SK-N-SH treated with all-trans-retinoic acid at 6 μM for 48 hours (cell line): Measurements from ENCODE around the gene TET3.

ENCODE experiments used
- ATAC-seq: fragments of 200-7000 bp; cut with Tn5 transposase; 3 replicates; pipeline ENCODE4 v1.9.1; 2020; ENCODE audit warnings: mild to moderate bottlenecking, moderate library complexity
- BACH2 ChIP-seq: fragments of 250-450 bp; sonication (Bioruptor Pico); IDR thresholded peaks from 2 replicates; pipeline ENCODE4 v1.9.0; 2021; ENCODE audit warnings: mild to moderate bottlenecking, borderline replicate concordance
- ESRRG ChIP-seq: fragments of 250-450 bp; sonication (Bioruptor Pico); IDR thresholded peaks from 2 replicates; pipeline ENCODE4 v1.6.1; 2021; ENCODE audit warnings: mild to moderate bottlenecking
- ISL1 ChIP-seq: fragments of 250-450 bp; sonication (Bioruptor Pico); IDR thresholded peaks from 2 replicates; pipeline ENCODE4 v2.1.2; 2022; ENCODE audit warnings: mild to moderate bottlenecking, moderate library complexity
- OSR1 ChIP-seq: fragments of 250-450 bp; sonication (Bioruptor Pico); IDR thresholded peaks from 2 replicates; pipeline ENCODE4 v1.8.0; 2022; ENCODE audit warnings: moderate library complexity, mild to moderate bottlenecking, inconsistent platforms
- PPARA ChIP-seq: fragments of 250-450 bp; sonication (Bioruptor Pico); IDR thresholded peaks from 2 replicates; pipeline ENCODE4 v1.5.0; 2020; ENCODE audit warnings: mild to moderate bottlenecking, borderline replicate concordance
- RARB ChIP-seq: fragments of 250-450 bp; sonication (Bioruptor Pico); IDR thresholded peaks from 2 replicates; pipeline ENCODE4 v1.8.0; 2021; ENCODE audit warnings: mild to moderate bottlenecking, moderate library complexity
- SNAI2 ChIP-seq: fragments of 250-450 bp; sonication (Bioruptor Pico); IDR thresholded peaks from 2 replicates; pipeline ENCODE4 v1.5.0; 2020; ENCODE audit warnings: mild to moderate bottlenecking, moderate library complexity
- TCF4 ChIP-seq: fragments of 250-450 bp; sonication (Bioruptor Pico); IDR thresholded peaks from 2 replicates; pipeline ENCODE4 v1.8.0; 2021; ENCODE audit warnings: mild to moderate bottlenecking, moderate library complexity, borderline replicate concordance
- TOX ChIP-seq: fragments of 250-450 bp; sonication (Bioruptor Pico); IDR thresholded peaks from 2 replicates; pipeline ENCODE4 v1.8.0; 2021; ENCODE audit warnings: mild to moderate bottlenecking, moderate library complexity, borderline replicate concordance
- ZC3H10 ChIP-seq: fragments of 250-450 bp; sonication (Bioruptor Pico); IDR thresholded peaks from 2 replicates; pipeline ENCODE4 v1.5.1; 2021; ENCODE audit warnings: mild to moderate bottlenecking, moderate library complexity
- ZFP3 ChIP-seq: fragments of 250-450 bp; sonication (Bioruptor Pico); IDR thresholded peaks from 2 replicates; pipeline ENCODE4 v1.5.0; 2020; ENCODE audit warnings: mild to moderate bottlenecking, moderate library complexity
- ZFP30 ChIP-seq: fragments of 450-650 bp; formaldehyde crosslinking; IDR thresholded peaks from 2 replicates; pipeline ENCODE4 v1.5.0; 2022; ENCODE audit warnings: mild to moderate bottlenecking, moderate library complexity
- ZNF565 ChIP-seq: fragments of 450-650 bp; formaldehyde crosslinking; conservative IDR thresholded peaks from 2 replicates; pipeline ENCODE4 v1.5.0; 2020; ENCODE audit warnings: low read depth, mild to moderate bottlenecking, moderate library complexity
- ZNF70 ChIP-seq: fragments of 450-650 bp; formaldehyde crosslinking; IDR thresholded peaks from 2 replicates; pipeline ENCODE4 v1.5.0; 2020; ENCODE audit warnings: mild to moderate bottlenecking, moderate library complexity
- ZNF8 ChIP-seq: fragments of 450-650 bp; formaldehyde crosslinking; IDR thresholded peaks from 2 replicates; pipeline ENCODE4 v1.5.0; 2020; ENCODE audit warnings: mild to moderate bottlenecking, moderate library complexity
- TF ChIP-seq, protein P1 (sequence below): fragments of 250-450 bp; sonication (Bioruptor Pico); IDR thresholded peaks from 2 replicates; pipeline ENCODE4 v1.8.0; 2021; ENCODE audit warnings: low read depth, mild to moderate bottlenecking, moderate library complexity, borderline replicate concordance
- TF ChIP-seq, protein P2 (sequence below): fragments of 250-450 bp; sonication (Bioruptor Pico); IDR thresholded peaks from 2 replicates; pipeline ENCODE4 v1.5.1; 2020; ENCODE audit warnings: low read depth, mild to moderate bottlenecking, moderate library complexity
- TF ChIP-seq, protein P3 (sequence below): fragments of 250-450 bp; sonication (Bioruptor Pico); IDR thresholded peaks from 2 replicates; pipeline ENCODE4 v1.5.1; 2021; ENCODE audit warnings: mild to moderate bottlenecking, moderate library complexity
- TF ChIP-seq, protein P4 (sequence below): fragments of 250-450 bp; sonication (Bioruptor Pico); IDR thresholded peaks from 2 replicates; pipeline ENCODE4 v1.5.0; 2020; ENCODE audit warnings: mild to moderate bottlenecking, moderate library complexity
- TF ChIP-seq, protein P5 (sequence below): fragments of 250-450 bp; sonication (Bioruptor Pico); IDR thresholded peaks from 2 replicates; pipeline ENCODE4 v1.8.0; 2020; ENCODE audit warnings: mild to moderate bottlenecking, moderate library complexity, borderline replicate concordance

The TET3 gene

DNA sequence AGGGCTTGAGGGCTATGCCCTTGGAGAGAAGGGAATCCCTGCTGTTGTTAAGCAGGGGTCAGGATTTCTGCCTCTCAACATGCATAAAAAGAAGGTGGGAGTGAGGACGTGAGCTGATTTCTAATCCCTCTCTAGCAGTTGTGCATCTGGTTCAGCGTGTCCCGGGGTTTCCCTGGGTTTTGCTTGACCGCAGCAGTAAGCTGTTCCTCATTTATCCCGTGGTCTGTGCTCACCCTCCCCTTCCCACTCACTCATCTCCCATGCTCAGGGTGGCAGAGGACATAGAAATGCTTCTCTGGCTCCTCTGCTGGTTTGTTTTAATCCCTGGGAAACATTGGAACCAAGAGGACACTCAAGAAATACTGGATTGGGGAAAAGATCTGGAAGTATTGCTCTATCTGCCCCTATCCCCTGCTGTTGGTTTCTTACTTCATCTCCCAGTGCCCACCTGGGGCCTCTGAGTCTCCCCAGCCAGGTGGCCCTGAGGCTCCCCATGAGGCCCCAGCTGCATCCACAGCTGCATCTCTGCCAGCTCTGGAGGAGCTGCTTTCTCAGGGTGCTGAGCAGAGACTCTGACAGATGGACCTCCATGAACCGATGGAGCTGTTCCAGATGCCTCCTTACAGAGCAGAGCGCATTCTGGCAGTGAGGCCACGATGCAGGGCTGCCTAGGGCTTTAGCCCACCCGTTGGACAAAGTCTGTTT, 36.1 kb downstream of the TET3 start:
- ATAC-seq, result no peak
- TF ChIP-seq ZNF565 (no peak), ISL1 (no peak), ZNF70 (CRISPR knock-in tag) (no peak), OSR1 (no peak)
- TF ChIP-seq, protein P1, sequence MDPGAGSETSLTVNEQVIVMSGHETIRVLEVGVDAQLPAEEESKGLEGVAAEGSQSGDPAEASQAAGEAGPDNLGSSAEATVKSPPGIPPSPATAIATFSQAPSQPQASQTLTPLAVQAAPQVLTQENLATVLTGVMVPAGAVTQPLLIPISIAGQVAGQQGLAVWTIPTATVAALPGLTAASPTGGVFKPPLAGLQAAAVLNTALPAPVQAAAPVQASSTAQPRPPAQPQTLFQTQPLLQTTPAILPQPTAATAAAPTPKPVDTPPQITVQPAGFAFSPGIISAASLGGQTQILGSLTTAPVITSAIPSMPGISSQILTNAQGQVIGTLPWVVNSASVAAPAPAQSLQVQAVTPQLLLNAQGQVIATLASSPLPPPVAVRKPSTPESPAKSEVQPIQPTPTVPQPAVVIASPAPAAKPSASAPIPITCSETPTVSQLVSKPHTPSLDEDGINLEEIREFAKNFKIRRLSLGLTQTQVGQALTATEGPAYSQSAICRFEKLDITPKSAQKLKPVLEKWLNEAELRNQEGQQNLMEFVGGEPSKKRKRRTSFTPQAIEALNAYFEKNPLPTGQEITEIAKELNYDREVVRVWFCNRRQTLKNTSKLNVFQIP (CRISPR knock-in tag), result no peak

DNA sequence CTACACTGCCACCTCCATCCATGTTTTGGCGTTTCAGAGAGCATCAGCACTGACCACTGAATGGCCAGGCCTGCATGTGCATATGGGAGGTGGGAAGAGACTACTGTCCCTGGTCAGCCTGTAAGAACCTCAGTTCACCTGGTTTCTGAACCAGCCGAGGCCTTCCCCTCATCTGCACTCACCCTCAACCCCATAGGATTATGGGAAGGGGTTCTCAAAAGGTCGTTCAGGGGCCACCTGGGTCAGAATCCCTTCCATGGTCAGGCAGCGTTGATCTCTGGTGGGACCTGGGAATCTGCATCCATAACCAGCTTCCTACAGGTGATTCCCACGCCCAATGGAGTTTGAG, 36.7 kb downstream of the TET3 start:
- TF ChIP-seq ZC3H10 (CRISPR knock-in tag), result no peak
- TF ChIP-seq ISL1, result no peak
- TF ChIP-seq TOX (CRISPR knock-in tag), result no peak
- TF ChIP-seq, protein P2, sequence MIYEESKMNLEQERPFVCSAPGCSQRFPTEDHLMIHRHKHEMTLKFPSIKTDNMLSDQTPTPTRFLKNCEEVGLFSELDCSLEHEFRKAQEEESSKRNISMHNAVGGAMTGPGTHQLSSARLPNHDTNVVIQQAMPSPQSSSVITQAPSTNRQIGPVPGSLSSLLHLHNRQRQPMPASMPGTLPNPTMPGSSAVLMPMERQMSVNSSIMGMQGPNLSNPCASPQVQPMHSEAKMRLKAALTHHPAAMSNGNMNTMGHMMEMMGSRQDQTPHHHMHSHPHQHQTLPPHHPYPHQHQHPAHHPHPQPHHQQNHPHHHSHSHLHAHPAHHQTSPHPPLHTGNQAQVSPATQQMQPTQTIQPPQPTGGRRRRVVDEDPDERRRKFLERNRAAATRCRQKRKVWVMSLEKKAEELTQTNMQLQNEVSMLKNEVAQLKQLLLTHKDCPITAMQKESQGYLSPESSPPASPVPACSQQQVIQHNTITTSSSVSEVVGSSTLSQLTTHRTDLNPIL (CRISPR knock-in tag), result no peak
- TF ChIP-seq OSR1, result no peak
- no peak for TF ChIP-seq ZFP3
- no peak for TF ChIP-seq TCF4 (CRISPR knock-in tag)
- no peak for TF ChIP-seq ZNF565
- no peak for TF ChIP-seq SNAI2
- TF ChIP-seq ZNF8 (CRISPR knock-in tag), result no peak
- TF ChIP-seq RARB (CRISPR knock-in tag), result no peak
- TF ChIP-seq, all 23 proteins: peak for 0
- ATAC-seq, result no peak

DNA sequence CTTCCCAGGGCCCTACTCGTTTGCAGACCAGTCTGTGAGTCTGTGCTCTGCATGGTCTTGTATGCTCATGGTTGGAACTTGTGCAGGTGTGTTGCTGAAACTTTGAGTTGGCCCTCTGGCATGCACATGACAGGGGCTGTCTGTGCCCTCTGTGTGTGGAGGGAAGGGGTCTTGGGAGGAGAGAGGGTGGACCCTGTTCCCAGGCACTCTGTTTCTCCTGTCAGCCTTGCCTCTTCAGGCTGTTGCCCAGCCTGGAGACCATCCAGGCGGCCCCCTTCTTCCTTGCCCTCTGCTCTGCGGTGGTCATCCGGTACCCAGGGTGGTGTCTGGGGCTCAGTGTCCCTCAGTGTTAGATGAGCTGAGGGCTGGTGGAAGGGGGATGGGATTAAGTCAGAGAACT, 39.5 kb downstream of the TET3 start:
- TF ChIP-seq, protein P3, sequence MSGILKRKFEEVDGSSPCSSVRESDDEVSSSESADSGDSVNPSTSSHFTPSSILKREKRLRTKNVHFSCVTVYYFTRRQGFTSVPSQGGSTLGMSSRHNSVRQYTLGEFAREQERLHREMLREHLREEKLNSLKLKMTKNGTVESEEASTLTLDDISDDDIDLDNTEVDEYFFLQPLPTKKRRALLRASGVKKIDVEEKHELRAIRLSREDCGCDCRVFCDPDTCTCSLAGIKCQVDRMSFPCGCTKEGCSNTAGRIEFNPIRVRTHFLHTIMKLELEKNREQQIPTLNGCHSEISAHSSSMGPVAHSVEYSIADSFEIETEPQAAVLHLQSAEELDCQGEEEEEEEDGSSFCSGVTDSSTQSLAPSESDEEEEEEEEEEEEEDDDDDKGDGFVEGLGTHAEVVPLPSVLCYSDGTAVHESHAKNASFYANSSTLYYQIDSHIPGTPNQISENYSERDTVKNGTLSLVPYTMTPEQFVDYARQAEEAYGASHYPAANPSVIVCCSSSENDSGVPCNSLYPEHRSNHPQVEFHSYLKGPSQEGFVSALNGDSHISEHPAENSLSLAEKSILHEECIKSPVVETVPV (CRISPR knock-in tag), result no peak
- TF ChIP-seq RARB (CRISPR knock-in tag) (no peak), ZNF8 (CRISPR knock-in tag) (no peak), TCF4 (CRISPR knock-in tag) (no peak), ESRRG (CRISPR knock-in tag) (no peak), ISL1 (no peak), TOX (CRISPR knock-in tag) (no peak), ZNF70 (CRISPR knock-in tag) (no peak), ZFP30 (CRISPR knock-in tag) (no peak), ZNF565 (no peak), SNAI2 (no peak), ZFP3 (no peak), PPARA (no peak), OSR1 (no peak), ZC3H10 (CRISPR knock-in tag) (no peak), BACH2 (CRISPR knock-in tag) (no peak)
- TF ChIP-seq, protein P1 (CRISPR knock-in tag), result no peak
- TF ChIP-seq, protein P4, sequence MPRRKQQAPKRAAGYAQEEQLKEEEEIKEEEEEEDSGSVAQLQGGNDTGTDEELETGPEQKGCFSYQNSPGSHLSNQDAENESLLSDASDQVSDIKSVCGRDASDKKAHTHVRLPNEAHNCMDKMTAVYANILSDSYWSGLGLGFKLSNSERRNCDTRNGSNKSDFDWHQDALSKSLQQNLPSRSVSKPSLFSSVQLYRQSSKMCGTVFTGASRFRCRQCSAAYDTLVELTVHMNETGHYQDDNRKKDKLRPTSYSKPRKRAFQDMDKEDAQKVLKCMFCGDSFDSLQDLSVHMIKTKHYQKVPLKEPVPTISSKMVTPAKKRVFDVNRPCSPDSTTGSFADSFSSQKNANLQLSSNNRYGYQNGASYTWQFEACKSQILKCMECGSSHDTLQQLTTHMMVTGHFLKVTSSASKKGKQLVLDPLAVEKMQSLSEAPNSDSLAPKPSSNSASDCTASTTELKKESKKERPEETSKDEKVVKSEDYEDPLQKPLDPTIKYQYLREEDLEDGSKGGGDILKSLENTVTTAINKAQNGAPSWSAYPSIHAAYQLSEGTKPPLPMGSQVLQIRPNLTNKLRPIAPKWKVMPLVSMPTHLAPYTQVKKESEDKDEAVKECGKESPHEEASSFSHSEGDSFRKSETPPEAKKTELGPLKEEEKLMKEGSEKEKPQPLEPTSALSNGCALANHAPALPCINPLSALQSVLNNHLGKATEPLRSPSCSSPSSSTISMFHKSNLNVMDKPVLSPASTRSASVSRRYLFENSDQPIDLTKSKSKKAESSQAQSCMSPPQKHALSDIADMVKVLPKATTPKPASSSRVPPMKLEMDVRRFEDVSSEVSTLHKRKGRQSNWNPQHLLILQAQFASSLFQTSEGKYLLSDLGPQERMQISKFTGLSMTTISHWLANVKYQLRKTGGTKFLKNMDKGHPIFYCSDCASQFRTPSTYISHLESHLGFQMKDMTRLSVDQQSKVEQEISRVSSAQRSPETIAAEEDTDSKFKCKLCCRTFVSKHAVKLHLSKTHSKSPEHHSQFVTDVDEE (CRISPR knock-in tag), result no peak
- TF ChIP-seq, protein P2 (CRISPR knock-in tag), result no peak
- TF ChIP-seq, protein P5, sequence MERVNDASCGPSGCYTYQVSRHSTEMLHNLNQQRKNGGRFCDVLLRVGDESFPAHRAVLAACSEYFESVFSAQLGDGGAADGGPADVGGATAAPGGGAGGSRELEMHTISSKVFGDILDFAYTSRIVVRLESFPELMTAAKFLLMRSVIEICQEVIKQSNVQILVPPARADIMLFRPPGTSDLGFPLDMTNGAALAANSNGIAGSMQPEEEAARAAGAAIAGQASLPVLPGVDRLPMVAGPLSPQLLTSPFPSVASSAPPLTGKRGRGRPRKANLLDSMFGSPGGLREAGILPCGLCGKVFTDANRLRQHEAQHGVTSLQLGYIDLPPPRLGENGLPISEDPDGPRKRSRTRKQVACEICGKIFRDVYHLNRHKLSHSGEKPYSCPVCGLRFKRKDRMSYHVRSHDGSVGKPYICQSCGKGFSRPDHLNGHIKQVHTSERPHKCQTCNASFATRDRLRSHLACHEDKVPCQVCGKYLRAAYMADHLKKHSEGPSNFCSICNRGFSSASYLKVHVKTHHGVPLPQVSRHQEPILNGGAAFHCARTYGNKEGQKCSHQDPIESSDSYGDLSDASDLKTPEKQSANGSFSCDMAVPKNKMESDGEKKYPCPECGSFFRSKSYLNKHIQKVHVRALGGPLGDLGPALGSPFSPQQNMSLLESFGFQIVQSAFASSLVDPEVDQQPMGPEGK (CRISPR knock-in tag), result no peak
- ATAC-seq, result no peak
